DMS79 (cell line): Measurements from ENCODE around the gene TRPC1.
A peak's percentile ranks its signal among the peaks of the same experiment; 100 is the strongest.
"Not testable (repeated sequence)": the region's sequence is repeated elsewhere in the genome, so short reads cannot be mapped to it uniquely, and the experiment has no call there.

Experiments used
- DNase-seq: peaks from one replicate; lab custom pipeline; 2025; lab: John Stamatoyannopoulos, UW

TRPC1 gene

DNA sequence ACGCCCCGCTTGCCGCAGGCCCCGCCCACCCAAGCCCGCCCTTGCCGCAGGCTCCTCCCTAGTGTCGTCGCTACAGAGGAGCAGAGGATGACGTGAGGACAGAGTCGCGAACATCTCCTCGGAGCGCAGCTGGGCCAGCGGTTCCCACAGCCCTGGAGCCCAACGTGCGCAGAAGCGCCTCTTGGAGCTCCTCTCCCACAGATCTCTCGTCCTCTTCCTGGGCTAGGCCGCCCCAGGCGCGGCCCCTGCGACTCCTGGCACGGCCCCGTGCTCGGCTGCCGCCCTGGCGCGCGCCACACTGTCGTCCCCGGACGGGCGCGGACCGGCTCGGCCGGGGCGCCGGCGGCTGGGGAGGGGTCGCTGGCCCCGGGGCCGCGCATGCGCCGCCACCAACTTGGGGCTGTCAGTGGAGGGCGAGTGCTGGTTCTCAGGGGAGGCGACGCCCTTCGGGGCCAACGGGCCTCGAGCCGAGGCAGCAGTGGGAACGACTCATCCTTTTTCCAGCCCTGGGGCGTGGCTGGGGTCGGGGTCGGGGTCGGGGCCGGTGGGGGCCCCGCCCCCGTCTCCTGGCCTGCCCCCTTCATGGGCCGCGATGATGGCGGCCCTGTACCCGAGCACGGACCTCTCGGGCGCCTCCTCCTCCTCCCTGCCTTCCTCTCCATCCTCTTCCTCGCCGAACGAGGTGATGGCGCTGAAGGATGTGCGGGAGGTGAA is at the start of gene TRPC1:
TSS of gene TRPC1 (plus strand) at position 67 of the 714 bp plus-strand sequence. CDS start at position 593, 526 bp downstream.
- DNase-seq: peak; percentile 68

DNA sequence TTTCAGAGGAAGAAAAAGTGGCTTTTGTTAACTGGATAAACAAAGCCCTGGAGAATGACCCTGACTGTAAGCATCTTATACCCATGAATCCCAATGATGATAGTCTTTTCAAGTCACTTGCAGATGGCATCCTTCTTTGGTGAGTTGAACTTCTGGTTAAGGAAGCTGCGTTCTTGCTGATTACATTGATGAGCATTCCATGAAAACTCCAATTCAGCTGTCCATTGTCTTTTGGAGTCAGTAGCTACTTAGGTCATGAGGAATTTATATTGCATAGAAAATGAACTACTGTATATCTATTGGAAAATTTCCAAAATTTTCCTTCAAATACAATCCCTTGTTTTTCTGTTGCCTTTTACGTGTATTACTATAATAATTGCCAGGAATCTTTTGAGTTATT is 47.7 kb upstream of the TRPC1 start:
- no peak for DNase-seq

DNA sequence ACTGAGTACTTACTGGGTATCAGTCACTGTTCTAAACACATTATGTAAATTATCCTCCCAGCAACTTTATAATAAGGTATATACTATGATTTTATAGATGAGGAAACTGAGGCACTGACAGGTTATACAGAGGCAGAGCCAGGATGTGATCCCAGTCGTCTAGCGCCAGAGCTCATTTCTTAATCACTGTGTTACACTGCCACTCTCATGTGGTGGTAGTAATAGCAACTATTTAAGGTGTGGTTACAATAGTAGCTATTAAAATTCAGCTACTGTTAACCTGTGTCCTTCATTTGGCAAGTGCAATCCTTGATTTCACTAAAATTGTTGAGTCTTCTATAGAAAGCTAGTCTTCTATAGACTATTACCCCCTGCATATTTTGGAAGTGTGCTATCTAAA is 43.1 kb upstream of the TRPC1 start:
- DNase-seq: no peak

DNA sequence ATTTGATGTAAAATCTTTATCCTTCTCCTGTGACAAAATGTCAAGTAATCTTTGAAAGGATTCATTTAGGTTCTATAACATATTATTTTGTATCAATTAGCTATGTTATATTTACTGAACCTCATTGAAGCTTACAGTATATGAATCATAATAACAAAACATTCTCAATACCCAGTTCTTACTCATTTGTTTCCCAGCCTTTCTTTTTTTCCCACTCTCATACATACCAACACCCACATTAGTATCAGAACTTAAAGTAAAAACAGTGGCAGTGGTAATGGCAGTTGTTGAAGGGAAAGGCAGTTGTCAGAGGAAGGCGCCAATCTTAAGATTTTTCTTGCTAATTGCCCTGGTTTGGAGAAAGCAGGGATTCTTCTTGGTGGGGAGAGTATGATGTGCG is 33.2 kb upstream of the TRPC1 start:
- no peak for DNase-seq

DNA sequence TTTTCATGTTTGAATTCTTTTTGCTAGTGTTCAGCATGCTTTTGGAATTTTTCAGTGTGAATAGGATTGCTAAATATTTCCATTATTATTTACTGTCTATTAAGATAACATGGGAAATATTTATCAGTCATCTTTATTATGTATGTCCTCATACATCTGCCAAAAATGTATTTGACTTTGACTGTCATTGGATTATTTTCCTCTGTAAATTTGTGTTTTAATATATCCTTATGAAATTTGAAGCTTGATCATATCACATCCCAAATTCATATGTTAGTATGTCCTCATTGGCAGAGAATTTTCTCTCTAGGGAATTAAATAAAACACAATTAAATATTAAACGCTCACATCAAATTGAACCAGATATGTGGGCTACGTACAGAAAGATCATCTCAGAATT is 32.3 kb upstream of the TRPC1 start:
- DNase-seq: no peak

DNA sequence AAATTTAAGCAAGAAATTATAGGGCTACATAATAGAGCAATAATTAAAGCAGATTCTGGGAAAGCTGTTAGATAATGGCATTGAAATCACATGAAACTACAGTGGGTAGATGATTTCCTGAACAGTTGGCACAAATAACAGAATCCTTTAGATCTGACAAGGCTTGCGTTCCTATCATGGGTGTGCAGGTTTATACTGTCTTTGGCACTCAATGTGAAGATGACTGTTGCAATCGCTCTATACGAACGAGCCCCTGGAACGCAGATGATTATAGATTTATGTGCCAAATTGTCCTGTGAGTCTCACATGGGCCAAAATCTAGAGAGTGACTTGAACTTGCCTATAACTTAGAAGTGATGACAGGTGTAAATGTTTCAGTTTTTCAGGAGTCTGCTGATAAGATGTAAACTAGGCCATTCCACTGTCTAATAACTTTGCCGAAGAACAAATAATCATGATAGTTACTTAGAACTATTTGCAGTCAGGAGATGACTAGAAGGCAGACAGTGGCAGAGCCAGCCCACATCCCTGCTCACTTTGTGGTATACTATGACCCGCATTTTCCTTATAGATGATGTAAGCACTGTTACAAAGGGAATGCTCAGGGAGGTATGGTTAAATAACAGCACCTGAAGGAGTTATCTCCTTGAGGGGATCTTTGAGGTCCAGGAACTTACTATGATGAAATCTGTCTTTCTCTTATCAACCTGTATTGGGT is 30.5 kb upstream of the TRPC1 start:
- no peak for DNase-seq

DNA sequence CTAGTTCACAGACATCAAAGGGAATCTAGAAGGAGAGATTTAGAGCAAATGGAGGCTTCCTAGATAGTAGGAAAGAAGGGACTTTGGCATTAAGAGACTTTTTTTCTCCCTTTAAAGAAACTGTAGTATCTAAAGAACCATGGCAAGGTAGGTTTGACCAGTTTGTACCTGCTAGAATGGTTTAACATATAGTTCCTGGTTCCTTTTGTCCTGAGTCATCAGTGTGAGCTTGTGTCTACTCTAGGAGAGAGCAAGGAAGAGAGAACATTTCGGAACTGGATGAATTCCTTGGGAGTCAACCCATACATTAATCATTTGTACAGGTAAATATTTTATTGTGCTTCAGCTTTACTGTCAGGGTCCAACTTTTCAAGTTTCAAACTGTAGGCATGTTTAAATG is 29.6 kb upstream of the TRPC1 start:
- no peak for DNase-seq

DNA sequence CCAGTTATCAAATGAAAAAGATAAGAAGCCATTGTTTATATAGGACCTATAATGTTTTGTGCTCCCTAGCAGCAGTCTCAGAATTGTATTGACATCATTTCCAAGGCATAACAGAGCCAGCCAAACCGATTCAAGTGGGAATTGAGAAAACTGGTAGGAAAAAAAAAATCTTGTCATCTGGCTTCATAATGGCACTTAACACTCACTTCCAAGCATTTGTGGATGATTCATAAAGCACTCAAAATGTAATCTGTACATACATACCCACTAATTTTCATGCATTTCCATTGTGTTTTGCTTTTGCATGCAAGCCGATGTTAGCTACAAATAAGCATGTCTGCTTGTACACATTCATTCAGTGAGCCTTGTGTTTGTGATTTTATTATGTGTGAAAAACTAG is 18.6 kb upstream of the TRPC1 start:
- DNase-seq: peak; percentile 26

DNA sequence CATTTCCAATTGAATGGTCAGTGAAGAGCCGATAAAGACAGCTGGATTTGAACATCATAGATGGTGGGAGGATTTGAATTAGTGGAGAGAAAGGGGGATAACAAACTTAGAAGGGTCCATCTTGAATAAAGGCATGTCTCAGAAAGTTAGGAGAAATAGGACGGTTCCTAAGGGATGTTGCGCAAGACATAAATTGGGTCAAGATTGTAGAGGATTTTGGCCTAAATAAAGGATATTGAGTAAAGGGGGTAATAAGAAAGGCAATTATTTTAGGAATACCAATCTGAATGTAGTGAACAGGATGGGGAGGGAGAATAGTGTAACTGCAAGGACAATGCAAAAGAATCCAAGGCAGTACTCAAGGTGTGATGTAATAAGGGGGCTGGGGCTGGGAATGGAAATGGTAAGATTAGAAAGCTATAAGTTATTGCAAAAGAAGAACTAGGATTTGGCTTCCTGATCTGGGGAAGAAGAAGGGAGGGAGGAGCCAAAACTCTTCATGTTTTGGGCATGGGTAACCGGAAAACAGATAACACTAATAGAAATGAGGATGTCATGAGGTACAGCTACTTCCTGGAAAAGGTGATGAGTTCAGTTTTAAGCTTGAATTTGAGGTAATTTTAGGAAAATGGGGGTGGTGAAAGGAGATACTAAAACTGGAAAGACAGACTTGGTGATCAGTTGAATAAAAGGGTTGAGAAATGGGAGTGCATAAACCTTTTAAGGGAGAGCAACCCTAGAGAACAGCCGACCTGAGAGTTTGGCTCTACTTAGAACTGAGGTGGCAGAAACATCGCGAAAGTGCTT is 17.3 kb upstream of the TRPC1 start:
- DNase-seq: no peak

DNA sequence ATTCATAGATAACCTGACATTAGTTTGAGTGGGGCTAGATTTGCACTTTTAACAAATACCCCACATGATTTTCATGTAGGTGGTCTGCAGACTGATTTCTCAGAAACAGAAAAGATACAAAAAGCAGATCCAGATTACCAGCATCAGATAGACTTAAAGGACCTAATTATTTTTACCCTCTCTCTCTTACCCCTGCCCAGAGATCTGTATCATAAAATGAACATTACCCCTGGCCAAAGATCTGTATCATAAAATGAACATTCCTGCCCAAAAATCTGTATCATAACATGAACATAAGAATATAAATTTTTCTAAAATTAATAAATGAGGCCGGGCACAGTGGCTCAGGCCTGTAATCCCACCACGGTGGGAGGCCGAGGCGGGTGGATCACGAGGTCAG is 14.6 kb upstream of the TRPC1 start:
- DNase-seq: no peak

DNA sequence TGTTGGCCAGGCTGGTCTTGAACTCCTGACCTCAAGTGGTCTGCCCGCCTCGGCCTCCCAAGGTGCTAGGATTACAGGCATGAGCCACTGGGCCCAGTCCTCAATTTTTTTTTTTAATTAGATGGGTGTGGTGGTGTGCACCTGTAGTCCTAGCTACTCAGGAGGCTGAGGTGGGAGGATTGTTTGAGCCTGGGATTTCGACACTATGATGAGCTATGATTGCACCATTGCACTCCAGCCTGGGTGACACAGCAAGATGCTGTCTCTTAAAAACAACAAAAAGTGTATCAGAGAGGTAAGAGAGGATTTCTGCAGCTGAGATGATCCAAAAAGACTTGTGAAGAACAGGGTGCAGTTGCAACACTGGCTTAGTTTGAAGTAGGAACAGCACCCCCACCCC is 9.0 kb upstream of the TRPC1 start:
- not testable (repeated sequence) for DNase-seq

DNA sequence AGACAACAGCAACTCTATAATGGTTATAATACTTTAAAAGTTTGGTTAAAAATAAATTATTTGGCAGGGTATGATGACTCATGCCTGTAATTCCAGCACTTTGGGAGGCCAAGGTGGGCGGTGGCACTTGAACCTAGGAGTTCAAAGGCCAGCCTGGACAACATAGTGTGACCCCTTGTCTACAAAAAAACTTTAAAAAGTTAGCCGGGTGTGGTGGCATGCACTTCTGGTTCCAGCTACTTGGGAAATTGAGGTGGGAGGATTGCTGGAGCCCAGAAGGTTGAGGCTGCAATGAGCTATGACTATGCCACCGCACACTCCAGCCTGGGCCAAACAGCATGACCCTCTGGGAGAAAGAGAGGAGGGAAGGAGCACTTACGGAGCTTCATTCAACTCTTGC is 7.7 kb upstream of the TRPC1 start:
- DNase-seq: no peak

DNA sequence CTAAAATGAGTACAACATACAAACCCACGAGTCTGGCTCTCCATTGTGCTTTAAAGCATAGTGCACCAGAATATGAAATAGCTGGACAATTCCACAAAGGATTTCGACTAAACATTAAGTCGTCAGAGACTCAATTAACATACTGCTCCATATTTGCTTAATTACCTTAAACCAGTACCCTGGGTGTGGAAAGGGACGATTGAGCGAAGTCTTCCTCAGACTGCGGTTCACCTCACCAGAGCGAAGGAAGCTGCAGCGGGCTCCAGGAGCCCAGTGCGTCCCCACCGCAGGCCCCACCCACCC is 218 bp upstream of the TRPC1 start:
- DNase-seq: no peak

DNA sequence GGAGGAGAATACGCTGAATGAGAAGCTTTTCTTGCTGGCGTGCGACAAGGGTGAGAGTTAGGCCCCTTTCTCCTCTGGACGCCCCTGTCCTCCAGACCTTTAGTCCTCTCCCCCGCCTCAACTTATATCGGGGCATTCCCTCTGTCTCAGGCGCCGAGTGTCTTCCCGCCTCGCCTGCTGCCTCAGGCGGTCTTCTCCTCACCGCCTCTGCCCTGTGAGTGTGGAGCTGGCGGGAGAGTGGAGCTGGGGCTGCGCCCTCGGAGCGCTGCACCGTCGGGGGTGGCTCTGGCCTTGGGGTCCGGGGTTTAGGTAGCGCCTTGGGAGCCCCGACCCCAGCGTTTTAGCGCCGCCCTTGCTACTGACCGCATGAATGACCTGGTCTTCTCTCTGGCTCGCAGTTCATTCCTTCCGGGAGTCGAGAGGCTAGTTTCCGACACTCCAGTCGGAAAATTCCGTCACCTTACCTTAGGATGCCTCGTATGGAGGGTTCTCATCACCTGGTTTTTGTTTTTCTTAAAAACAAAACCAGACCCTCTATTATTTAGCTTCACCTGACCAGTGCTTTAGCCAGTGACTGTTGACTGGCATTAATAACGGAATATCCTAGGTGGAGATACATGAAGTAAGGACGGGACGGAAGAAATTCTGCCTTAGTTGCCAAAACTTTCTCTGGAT is 985 bp downstream of the TRPC1 start:
- DNase-seq: peak; percentile 13

DNA sequence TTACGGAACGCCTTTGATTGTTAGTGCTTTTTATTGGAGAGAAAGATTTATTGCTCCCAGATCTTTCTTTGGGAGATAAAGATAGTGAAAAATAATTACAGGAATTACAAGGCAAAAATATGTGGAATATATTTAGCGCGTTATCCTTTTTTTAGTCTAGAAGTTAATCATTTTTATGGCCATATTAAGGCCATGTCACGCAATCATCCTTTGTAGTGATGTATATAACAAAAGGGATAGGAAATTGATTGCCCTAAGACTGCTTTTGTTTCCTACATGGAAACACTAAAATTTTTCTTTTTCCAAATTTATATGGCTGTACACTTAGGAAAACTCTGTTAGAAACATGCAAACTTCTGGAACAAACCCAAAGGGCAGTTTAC is 1.5 kb downstream of the TRPC1 start:
- no peak for DNase-seq

DNA sequence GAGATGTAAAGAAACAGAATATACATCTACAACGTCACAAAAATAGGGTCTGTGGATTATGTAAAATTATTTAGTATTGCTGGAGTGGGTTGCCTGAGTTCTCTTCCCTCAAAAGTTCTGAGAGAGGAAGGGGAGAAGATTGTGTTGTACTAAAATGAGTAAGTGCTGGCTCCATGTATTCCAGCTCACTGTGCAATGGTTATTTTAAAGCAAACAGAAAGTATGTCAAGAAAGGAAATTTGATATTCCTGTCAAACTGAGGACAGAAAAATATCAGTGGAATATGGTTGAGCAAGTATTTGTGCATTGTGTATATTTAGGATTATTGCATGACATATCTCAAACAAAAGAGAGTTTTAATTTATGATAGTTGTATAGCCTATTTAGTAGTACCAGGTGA is 2.2 kb downstream of the TRPC1 start:
- no peak for DNase-seq

DNA sequence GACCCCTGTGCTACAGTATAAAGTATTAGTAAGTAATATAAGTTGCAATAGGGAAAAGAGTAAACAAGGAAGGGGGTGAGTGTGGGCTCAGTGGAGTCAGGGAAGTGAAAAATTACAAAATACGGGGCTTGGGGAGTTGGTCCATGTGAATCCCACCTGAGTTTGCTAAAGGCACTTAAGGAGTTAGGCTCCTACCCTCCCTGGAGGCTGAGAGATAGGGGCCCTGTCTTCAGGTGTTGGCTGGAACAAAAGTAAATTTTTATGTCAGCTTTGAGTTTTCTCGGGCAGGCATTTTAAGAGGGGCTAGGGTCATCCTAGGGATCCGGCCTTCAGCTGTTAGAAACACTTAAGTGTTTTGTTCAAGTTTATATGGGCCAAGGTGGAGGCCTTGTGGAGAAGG is 8.2 kb downstream of the TRPC1 start:
- no peak for DNase-seq

DNA sequence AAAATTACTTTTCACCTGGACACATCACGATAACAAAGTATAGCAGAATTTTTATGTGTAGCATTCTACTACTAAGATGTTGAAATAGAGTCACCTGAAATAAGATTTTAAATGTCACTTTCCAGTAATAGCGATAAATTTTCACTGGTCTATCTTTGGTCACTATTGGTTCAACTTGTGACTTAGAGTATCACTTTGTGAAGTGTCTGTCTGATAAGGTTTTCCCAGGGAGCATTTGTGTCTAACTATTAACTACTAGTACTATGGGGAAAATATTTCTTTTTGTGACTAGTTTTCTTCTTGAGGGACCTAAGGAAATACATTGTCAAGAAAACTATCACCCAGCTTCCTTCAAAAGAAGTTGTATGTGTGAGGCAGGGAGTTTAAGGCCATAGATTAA is 11.0 kb downstream of the TRPC1 start:
- DNase-seq: no peak

DNA sequence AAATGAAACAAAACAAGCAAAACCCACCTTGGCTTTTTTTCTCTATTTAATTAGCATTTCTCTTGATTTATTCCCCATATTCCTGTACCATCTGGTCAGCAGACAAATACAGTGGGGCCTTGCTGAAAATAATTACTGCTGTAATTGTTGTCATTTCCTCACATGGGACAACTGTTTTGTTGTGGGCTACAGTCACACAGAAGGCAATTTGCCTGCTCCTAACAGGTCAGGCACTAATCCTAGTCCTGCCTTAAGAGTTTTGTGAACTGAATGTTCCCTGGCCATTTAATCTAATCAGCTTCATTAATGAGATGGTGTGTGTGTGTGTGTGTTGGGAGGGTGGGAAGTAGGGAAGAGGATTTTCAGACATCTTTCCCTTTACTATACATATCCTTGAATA is 11.6 kb downstream of the TRPC1 start:
- DNase-seq: no peak

DNA sequence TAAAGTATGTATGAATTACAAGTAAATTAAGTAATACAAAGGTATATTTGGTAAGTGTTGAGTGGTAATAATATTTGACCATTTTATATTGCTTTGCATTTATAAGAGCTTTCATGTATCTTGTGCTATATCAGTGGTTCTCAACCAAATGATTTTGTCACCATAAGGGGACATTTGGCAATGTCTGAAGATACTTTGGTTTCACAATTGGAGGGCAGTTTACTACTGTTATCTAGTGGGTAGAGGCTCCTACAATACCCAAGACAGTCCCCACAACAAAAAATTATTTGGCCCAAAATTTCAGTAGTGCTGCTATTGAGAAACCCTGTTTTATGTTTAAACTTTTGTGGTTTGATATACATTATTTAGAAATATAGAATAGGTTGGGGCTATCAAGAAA is 14.6 kb downstream of the TRPC1 start:
- no peak for DNase-seq

DNA sequence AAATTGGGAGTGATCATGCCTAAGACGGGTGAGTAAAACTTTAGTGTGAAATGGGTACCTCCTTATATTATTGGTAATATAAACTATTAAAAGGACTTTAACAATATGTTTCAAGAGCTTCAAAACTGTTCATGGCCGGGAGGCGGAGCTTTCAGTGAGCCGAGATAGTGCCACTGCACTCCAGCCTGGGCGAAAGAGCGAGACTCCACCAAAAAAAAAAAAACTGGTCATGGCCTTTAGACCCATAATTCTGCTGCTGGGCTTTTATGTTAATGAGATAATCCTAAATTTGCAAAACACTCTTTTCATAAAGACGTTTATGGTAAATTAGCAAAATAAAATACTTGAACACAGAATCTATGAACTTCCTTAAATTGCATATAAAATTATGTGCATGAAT is 22.8 kb downstream of the TRPC1 start:
- no peak for DNase-seq

DNA sequence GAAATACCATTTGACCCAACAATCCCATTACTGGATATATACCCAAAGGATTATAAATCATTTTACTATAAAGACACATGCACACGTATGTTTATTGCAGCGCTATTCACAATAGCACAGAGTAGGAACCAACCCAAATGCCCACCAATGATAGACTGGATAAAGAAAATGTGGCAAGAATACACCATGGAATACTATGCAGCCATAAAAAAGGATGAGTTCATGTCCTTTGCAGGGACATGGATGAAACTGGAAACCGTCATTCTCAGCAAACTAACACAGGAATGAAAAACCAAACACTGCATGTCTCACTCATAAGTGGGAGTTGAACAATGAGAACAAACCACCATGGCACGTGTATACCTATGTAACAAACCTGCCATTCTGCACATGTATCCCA is 26.7 kb downstream of the TRPC1 start:
- DNase-seq: not testable (repeated sequence)

DNA sequence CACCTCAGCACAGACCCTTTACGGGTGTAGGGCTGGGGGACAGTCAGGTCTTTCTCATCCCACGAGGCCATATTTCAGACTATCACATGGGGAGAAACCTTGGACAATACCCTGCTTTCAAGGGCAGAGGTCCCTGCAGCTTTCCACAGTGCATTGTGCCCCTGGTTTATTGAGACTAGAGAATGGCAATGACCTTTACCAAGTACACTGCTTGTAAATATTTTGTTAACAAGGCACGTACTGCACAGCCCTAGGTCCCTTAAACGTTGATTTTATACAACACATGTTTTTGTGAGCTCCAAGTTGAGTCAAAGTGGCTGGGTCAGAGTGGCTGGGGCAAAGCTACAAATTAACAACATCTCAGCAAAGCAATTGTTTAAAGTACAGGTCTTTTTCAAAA is 28.8 kb downstream of the TRPC1 start:
- DNase-seq: not testable (repeated sequence)
